Dedifferentiated amniotic fluid mesenchymal stem cell (primary cell): Measurements from ENCODE around the gene F8A2.
"Not testable (repeated sequence)": the region's sequence is repeated elsewhere in the genome, so short reads cannot be mapped to it uniquely, and the experiment has no call there.

Source experiments
- DNase-seq: peaks from one replicate; pipeline ENCODE4 v3.0.0-alpha.2; 2016; ENCODE audit errors: extremely low spot score

F8A2 gene

DNA sequence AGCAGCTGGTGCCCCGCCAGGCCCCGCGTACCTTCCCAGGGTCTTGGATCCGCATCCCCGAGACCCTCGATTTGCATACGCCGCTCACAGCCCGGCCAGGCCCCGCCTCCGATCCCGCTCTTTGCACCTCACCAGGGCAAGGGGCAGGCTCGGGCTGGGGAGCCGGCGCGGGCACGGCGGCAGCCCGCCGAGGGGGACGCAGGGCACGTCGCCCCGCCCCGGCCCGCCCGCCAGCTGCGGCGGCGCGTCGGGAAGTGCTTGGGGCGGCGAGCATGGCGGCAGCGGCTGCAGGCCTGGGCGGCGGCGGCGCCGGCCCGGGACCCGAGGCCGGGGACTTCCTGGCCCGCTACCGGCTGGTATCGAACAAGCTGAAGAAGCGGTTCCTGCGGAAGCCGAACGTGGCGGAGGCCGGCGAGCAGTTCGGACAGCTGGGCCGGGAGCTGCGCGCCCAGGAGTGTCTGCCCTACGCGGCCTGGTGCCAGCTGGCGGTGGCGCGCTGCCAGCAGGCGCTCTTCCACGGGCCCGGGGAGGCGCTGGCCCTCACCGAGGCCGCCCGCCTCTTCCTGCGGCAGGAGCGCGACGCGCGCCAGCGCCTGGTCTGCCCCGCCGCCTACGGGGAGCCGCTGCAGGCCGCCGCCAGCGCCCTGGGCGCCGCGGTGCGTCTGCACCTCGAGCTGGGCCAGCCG is at the start of gene F8A2:
Gene F8A2, plus strand, starts transcription at position 253 of the 686 bp plus-strand sequence. Its CDS starts 20 bp downstream, at position 273.
- not testable (repeated sequence) for DNase-seq

DNA sequence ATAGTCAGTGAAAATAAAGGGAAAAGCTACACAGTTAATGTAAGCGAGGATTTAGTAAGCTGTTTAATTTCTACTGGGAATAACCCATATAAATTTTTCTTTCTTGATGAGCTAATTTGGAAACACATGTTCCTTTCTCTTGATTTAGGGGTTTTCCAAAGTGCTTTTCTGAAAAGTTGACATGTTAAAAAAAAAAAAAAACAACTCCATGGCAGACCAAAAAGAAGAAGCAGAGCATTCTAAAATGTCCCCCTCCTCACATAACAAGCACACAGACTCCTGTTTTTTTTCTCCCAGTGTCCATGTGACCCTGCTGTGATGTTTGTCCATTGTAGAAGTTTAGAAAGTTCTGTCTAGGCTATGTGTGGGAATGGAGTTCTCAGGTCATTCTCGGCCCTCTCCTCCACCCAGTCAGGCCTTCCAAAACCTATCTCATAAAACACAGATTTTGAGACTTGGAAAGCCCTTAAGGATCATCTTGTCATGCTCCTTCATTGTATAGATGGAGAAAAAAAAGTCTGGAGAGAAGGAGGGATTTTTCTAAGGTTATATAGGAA is 48.3 kb upstream of the F8A2 start:
- no peak for DNase-seq

DNA sequence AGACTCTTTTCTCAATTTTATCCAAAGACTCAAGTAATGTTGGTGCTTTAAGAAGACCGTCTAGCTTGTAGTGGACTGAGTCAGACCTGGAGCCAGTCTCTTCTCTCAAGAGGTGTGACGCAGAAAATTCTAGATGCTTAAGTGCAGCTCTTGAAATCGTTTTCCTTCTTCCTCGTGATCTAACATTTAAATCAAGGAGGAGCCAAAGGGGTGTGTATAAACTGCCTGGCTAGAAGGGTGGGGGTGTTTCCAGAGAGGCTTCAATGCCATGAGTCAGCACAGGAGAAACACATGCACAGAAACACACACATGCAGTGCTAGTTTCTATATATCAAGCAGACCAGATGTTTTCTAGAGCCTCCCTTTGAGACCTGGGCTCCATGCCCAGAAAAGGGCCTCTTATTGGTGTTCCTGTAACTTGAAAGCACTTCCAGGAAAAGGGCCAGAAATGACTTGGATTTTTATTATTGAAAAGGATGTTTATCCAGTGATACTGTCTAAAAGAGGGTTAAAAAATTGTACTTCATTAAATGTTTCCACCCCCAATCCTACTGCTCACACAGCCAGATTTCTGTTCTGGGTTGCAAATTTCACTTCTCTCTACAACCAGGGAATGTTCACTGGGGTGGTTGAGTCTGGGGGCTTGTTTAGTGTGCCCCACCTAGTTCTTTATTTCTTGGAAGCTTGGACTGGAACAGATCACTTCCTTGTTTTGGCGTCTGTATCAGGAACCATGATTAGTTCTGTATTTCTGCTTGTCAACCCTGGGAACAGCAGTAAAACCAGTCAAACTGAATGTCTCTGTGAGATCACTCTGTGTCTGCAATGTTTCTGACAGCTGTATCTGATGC is 47.2 kb upstream of the F8A2 start, which contains the start of gene CLIC2:
Gene CLIC2, minus strand, starts transcription at position 129 of the 851 bp plus-strand sequence. CDS start 187 bp downstream, outside the sequence.
- DNase-seq: peak; percentile 87

DNA sequence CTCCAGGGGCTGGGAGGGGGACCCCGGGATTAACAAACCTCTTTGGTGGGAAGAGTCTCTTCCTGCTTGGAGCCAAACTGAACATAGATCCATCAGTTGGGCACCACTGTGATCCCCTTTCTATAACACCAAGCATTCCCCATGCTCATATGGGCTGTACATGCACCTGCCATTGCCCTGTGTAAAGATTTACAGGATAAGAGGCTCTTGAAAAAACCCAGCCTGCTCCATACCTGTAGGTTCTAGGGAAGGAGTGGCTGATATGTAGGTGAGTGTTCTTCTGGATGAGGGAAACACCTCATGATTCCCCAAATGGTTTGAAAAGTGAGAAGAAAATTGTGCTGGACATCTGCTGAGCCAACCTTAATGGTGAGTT is 46.6 kb upstream of the F8A2 start:
- DNase-seq: not testable (repeated sequence)

DNA sequence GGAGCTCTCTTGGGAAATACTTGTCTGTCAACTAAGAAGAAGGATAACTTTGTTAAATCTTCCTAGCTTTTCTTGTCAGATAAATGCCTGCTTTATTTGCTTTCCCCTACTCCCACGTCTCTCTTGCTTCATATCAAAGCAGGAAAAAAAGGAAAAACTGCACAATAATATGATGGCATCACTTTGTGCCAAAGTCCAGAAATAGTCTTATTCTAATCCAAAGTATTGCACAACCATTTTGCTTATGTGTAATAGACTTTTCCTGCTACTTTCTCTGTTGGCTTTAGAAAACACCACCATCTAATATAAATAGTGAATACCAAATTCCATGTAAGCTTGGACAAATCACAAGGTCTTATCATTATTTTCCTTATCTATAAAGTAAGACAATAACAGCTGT is 36.2 kb upstream of the F8A2 start:
- DNase-seq: not testable (repeated sequence)

DNA sequence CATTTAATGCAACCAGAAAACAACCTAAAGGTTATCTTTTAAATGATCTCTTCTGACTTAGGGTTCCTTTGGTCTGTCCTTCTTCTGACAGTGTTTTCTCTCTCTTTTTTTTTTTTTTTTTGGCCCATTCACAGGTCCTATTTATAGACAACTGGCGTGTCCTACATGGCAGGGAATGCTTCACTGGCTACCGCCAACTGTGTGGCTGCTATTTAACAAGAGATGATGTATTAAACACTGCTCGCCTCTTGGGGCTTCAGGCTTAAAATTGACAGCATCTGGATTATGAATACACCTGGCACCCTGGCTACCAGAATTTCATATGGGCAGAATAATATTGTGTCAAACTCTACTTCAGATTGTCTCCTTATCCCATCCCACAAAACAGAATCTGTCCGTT is 32.4 kb upstream of the F8A2 start:
- DNase-seq: not testable (repeated sequence)

DNA sequence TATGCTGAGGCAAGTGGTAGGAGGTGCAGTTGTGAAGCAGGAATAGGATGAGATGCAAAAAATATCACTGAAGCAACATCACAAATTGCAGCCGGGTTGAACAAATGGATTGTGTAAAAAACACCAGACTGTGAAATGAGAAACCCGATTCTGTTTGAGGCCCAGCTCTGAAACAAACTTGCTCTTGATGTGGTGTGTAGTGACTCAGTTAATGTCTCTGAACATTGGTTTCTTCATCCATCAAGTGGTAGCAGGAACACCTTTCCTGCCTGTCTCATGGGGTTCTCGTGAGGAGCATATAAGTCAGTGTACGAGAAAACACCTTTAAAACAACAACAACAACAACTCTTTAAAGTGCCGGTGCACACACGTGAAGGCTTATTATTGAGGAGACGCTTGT is 18.2 kb upstream of the F8A2 start:
- not testable (repeated sequence) for DNase-seq

DNA sequence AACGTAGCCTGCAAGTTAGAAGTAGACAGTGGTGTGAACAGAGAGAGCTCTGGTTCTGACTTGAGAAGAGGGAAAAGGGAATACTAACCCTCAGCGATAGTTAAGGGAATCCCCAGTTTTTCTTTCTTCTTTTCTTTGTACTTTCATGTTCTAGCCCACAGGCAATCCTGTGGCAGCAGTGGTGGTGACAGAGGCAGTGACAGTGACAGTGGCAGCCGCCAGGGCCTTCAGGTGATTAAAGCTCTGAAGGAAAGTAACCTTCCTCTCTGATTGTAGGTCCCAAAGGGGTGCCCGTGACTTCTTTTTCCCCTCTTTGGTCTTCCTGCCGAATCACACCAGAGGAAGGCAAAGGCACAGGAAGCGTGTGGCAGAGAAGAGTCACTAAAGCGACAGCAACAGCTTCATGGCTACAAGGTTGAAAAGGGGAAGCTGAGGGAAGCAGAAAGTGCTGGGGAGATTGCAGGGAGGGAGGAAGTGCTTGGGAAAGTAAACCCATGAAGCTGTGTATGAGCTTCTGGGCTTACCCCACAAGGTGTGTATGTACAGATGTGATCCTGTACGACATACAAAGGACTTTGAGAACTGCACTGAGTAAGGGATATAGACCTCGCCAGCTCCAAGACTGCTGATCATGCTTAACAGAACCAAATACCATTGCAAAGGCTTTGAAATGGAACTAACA is 8.0 kb upstream of the F8A2 start:
- not testable (repeated sequence) for DNase-seq

DNA sequence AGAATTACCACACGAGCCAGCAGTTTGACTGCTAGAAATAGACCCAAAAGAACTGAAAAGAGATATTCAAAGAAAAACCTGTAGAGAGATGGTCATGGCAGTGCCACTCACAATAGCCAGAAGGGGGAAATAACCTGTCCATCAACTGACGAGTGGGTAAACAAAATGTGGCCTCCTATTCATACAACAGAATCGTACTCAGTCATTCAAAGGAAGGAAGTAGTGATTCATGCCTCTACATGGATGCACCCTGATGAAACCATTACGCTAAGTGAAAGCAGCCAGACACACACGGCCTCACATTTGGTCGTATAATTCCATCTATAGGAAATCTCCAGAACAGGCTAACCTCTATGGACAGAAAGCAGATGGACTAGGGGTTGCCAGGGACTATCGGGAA is 2.1 kb upstream of the F8A2 start:
- not testable (repeated sequence) for DNase-seq

DNA sequence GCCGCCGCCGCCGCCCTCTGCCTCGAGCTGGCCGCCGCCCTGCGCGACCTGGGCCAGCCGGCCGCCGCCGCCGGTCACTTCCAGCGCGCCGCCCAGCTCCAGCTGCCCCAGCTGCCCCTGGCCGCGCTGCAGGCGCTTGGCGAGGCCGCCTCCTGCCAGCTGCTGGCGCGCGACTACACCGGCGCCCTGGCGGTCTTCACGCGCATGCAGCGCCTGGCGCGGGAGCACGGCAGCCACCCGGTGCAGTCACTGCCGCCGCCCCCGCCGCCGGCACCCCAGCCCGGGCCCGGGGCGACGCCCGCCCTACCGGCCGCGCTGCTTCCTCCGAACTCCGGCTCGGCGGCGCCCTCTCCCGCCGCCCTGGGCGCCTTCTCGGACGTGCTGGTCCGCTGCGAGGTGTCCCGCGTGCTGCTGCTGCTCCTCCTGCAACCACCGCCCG is 653 bp downstream of the F8A2 start:
- DNase-seq: not testable (repeated sequence)

DNA sequence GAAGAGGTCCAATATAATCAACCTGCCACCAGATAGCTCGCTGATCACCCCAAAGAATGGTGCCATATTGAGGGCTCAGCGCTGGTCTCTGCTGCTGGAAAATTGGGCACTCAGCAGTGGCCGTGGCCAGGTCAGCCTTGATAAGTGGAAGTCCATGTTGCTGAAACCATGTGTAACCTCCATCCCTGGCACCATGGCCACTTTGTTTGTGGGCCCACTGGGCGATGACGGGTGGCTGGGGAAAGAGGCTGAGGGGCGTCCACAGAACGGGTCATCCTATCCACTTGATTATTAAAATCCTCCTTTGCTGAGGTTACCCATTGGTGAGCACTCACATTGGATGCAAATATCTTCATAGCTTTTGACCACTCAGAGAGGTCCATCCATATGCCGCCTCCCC is 7.7 kb downstream of the F8A2 start:
- DNase-seq: no peak

DNA sequence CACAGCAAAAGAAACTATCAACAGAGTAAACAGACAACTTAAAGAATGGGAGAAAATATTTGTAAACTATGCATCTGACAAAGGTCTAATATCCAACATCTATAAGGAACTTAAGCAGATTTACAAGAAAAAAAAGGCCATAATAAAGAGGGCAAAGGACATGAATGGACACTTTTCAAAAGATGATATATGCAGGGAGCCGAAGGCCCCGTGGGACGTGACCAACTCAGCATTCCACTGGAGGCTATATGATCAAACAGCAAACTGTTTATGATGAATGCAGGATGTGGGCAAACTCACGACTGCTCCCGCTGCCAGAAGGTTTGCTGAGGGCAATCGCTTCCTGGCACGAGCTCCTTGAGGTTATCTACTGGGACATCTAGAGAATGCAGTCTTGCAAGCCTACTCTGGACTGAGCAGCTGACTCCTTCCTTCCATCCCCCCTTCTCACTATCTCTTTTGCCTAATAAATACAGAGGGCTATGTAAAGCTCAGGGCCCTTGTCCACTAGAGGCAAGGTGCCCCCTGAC is 12.9 kb downstream of the F8A2 start:
- DNase-seq: not testable (repeated sequence)

DNA sequence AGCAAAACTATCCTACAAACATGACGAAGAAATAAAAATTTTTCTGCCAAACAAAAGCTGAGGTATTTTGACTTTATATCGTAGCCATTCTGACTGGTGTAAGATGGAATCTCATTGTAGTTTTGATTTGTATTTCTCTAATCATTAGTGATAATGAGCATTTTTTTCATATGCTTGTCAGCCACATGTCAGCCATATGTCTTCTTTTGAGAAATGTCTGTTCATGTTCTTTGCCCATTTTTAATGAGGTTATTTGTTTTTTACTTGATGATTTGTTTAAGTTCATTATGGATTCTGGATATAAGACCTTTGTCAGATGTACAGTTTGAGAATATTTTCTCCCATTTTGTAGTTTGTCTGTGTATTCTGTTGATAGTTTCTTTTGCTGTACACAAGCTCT is 24.5 kb downstream of the F8A2 start:
- no peak for DNase-seq

DNA sequence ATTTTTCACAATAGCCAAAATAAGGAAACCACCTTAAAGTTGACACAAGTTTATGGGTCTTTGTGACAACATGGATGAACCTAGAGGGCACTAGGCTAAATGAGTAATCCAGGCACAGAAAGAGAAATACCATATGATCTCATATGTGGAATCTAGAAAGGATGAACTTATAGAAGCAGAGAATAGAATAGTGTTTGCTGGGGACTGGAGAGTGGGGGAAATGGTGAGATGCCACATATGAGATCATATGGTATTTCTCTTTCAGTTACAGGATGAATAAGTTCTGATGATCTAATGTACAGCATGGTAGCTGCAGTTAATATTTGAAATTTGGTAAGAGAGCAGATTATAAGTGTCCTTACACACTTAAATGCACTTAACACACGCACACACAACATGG is 35.9 kb downstream of the F8A2 start:
- no peak for DNase-seq
